GM04503 (cell line): ENCODE measurements around the gene LYPD4.
A peak's percentile ranks its signal among the peaks of the same experiment; 100 is the strongest.

Source experiments
- DNase-seq: peaks from one replicate; pipeline ENCODE4 v3.0.0-alpha.2; 2012; ENCODE audit warnings: low read depth

The LYPD4 gene

DNA sequence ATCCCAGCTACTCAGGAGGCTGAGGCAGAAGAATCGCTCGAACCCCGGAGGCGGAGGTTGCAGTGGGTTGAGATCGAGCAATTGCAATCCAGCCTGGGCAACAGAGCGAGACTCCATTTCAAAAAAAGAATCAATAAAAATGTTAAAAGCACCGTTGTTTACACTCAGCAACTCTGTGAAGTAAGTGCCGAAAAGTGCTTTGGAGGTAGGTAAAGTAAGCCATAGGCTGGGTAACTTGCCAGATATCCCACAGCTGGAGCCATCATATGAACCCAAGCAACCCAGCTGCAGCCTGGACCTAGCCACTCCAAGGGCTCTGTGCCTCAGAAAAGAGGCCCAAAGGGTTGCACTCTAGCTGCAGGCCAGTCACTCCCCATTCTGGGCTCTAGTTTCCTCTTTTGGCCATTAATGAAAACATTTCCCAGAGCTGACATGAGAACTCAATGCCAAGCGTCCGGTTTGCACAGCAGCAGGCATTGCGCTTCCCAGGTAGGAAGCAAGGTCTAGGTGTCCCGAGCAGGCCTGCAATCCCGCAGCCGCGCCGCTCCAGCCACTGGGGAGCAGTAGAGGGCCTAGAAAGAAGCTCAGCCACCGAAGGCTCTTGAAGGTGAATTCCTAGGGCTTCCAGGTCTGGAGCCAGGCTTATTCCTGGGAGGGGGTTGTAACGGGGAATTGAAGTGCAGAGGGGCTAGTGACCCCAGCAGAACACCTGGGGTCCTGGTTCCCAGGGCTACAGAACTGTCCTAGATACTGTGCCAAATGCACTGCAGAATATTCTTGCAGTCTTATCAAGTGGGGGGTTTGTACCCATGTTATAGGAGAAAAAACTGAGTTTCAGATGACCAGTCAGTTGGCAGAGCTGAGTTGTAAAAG, 28.5 kb upstream of the LYPD4 start:
- no peak for DNase-seq

DNA sequence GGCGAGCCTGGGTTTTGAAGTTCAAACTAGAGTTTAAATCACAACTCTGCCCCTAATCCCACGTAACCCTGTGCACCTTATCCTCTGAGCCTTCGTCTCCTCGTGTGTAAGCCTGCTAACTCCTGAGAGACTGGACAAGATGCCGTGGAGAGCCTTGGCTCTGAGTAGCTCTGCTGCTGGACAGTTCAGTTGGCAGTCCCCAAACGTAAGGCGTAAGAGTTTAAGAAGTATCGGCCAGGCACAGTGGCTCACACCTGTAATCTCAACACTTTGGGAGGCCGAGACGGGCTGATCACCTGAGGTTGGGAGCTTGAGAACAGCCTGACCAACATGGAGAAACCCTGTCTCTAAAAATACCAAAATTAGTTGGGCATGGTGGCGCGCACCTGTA, 27.9 kb upstream of the LYPD4 start:
- DNase-seq = no peak

GRCh38 chr19:41871573-41872383, 27.3 kb upstream of the LYPD4 start:
- no peak for DNase-seq

DNA sequence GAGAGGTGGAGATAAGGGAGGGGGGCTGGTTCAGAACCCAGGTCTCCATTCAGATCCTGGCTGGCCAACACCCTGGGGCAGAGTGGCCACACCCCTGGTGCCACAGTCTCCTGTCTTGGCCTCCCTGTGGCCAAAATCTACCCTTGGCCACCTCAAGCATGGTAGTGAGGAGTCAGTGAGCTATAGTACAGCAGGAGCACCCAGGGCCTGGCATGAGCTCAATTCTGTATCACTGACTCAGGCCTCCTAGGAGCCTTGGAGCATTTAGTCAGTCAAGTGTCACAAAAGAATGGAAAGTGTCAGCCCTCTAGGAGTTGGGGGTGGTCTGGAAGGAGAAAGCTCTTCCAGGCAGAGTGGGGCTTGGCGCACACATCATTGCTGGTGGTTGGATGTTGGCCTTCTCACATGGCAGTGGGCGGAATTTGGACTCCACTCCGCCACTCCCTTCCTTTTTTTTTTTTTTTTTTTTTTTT, 26.0 kb upstream of the LYPD4 start:
- no peak for DNase-seq

DNA sequence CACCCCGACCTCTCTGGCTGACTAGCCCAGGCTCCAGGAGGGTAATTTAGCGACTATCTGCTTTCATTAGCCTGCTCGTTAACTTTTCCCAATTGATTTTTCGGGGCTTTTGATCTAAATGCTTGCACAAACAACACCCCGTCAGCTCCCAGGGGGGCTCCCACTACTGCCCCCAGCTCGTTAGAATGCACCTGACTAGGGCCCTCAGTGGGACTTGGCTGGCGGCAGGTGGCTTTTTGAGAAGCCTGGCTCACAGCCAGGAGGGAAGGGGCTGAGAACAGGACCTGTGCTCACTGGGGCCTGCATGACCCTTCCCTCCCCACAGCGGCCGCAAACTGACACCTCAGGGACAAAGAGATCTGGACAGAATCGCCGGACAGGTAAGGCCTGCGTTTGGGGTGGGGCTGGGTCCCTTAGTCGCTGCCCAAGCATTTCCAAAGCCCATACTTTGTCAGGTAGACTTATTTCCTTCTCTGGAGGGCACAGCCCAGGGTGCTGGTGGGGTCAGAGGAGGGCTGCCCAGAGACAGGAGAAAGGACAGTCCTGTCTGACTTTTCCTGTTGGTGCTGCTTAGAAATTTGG, 25.0 kb upstream of the LYPD4 start:
- no peak for DNase-seq

- no peak for DNase-seq
These were observed 24.5 kb upstream of the LYPD4 start for GRCh38 chr19:41868989-41869300.

- DNase-seq = no peak
These were observed 23.9 kb upstream of the LYPD4 start for GRCh38 chr19:41868120-41868988.

DNA sequence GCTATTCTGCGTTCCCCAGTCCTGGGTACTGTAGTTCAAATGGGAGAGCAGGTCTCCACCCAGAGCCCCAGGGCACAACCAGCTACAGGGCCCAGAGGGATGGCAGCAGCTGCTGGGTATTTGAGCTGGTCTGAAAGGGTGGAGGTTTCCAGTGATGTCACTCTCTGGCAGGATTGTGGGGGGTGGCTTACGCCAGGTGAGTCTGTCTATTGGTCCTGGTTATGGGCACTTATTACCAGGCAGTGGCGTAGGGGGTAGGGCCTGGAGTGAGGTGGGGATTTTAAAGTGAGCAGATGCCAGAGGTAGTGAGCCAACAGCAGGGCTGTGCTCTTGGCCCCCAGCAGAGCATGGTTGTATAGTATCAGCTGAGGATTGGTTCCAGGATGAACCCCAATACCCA, 21.8 kb upstream of the LYPD4 start:
- DNase-seq = no peak

DNA sequence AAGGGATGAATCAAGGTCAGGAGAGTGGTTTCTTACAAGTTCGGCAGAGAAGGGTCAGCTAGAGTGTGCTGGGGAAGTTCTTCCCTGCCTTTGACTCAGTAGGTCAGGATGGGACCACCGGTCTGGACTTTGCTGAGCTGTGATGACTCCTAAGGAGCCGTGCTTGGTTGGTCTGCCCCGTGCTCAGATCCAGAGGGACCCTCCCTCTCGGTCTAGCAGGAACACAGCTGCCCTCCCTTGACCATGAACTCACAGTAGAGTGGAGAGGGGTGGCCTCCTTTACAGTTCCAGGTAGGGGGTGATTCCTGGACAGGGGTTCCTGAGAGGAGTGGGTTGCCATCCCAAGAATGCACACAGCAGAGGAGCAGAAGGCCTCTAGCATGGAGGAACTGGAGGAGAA, 19.9 kb upstream of the LYPD4 start:
- no peak for DNase-seq

GRCh38 chr19:41863209-41863931, 18.9 kb upstream of the LYPD4 start:
- no peak for DNase-seq

DNA sequence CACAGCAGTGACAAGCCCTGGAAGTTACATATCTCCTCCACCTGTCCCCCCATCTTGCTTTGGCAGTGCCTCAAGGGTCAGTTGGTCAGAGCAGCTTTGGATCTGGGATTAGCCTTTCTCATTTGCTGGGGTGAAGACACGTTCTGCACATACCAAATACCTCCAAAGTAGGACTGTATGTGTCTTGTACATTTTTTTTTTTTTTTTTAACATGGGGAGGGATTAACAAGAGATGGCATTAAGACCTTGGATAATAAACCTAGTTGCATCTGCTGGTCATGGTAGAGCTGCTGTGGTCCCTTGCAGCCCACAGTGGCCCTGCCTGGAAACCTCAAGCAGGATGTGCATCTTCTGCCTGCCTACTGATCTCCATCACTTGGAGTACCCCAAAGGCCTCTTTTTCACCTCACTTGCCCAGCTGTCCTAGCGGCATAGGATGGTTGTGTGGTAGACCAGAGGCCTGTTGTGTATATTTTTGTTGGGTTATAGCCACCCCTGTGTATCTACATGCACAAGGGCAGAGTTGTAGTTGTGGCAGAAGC, 18.0 kb upstream of the LYPD4 start:
- DNase-seq = no peak

DNA sequence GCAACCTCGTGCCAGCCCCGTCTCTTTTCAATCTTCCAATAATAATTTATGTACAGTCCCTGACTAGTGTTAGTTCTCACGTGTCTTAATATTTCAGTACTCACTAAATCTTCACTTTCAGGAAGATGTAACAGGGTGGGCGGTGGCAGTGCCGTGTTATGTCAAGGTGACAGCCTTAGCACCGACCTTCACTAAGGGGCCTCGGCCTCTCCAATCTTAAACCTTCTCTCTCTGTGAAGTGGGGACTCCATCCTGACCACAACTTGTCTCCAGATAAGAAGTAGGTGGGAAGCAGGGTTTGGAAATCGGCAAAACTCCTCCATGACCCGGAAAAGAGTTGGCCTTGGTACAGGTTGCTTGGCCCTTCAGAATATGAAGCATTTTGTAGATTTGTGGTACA, 17.4 kb upstream of the LYPD4 start:
- DNase-seq = no peak

GRCh38 chr19:41861116-41861768, 16.8 kb upstream of the LYPD4 start:
- DNase-seq = no peak

- DNase-seq = no peak
These were observed 16.1 kb upstream of the LYPD4 start for GRCh38 chr19:41860419-41861115.

DNA sequence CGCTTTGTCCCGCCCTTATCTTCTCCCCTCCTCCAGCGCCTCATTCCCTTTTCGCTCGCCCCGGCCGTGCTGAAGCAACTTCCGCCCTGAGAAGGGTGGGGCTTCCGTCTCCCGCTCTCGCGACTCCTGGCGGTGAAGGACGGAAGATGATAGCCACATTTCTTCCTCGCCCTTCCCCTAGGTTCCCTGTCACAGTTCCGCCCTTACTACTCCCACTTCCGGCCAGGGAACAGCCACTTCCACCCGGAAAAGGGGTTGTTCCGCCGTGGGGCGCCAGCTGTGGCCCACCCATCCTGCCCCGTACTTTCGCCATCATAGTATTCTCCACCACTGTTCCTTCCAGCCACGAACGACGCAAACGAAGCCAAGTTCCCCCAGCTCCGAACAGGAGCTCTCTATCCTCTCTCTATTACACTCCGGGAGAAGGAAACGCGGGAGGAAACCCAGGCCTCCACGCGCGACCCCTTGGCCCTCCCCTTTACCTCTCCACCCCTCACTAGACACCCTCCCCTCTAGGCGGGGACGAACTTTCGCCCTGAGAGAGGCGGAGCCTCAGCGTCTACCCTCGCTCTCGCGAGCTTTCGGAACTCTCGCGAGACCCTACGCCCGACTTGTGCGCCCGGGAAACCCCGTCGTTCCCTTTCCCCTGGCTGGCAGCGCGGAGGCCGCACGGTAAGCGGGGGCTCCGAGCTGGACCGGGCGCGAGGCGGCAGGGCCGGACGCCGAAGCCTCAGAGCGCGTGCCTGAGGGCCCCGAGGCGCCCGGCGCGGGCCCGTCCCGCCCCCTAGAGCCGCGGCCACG, 15.3 kb upstream of the LYPD4 start, which contains the start of gene RPS19:
RPS19 (plus strand) TSS at position 638 of the 801 bp plus-strand sequence. CDS start 520 bp downstream, outside the sequence.
- peak; percentile 93 for DNase-seq

- no peak for DNase-seq
These were observed 14.7 kb upstream of the LYPD4 start for GRCh38 chr19:41859213-41859617.

DNA sequence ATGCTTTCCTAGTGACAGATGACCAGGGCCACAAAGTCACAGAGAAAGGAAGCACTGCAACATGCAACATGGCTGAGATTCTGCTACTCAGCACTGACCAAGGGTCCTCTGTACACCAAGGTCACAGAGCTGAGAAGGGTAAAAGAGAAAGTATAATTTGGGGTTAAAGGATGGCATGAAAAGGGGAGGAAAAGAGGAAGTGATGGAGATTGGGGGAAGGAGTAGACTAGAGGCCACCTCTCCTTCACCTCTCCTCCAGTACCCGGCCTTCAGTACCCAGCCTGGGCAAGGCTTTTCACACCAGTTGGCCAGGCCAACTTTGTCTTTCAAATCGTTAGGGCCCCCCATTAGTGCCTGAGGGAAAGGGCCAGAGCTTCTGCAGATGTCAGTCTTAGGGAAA, 9.3 kb upstream of the LYPD4 start:
- DNase-seq = no peak

DNA sequence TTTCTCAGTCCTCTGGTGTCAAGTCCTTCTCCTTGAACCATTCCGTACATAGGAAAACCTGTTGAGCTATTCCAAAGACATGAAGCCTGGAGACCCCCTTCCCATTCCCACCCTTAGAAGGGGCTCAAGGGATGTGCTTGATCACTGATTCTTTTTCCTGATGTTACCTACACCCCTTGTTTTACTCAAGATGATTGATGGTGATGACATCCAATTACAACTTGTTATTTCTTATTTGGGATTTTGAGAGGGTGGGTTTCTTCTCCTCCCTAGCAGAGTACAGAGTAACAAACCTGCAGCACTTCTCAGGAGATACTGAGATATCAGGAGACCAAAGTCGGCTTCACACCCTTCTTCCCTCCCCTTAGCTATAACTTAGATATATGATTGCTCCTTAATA, 8.9 kb upstream of the LYPD4 start:
- no peak for DNase-seq

- DNase-seq = no peak
These were observed 7.0 kb upstream of the LYPD4 start for GRCh38 chr19:41851456-41851855.
